Neural progenitor cell (in vitro differentiated cells): ENCODE results near the gene MFAP4. TPM values are rescaled to one million over a fixed set of nuclear protein-coding genes. Genes with fewer than 3 reads are reported as not detected.

Experiments
- DNase-seq: peaks from one replicate; pipeline ENCODE4 v3.0.0-alpha.2; 2016; ENCODE audit warnings: low spot score
- H2AFZ ChIP-seq: fragments of 200-600 bp; sonication (generic); replicated peaks from 2 replicates; pipeline ENCODE4 v1.6.1; 2016; ENCODE audit warnings: antibody characterized with exemption
- H3F3A ChIP-seq: fragments of 200-600 bp; sonication (generic); 2 replicates; pipeline ENCODE4 v1.6.1; 2016; ENCODE audit warnings: antibody characterized with exemption, low read depth
- H3K27ac ChIP-seq: fragments of 200-600 bp; sonication (generic); 2 replicates; pipeline ENCODE4 v1.5.1; 2016; ENCODE audit warnings: mild to moderate bottlenecking
- H3K27me3 ChIP-seq: fragments of 200-600 bp; sonication (generic); 2 replicates; pipeline ENCODE4 v1.6.1; 2016; ENCODE audit warnings: mild to moderate bottlenecking, moderate library complexity
- H3K36me3 ChIP-seq: fragments of 200-600 bp; sonication (generic); 2 replicates; pipeline ENCODE4 v1.5.1; 2016
- H3K4me1 ChIP-seq: fragments of 200-600 bp; sonication (generic); 2 replicates; pipeline ENCODE4 v1.6.1; 2016; ENCODE audit warnings: mixed run types
- H3K4me2 ChIP-seq: fragments of 200-600 bp; sonication (generic); 2 replicates; pipeline ENCODE4 v1.6.1; 2016
- H3K4me3 ChIP-seq: fragments of 200-600 bp; sonication (generic); 2 replicates; pipeline ENCODE4 v1.5.1; 2016
- H3K79me2 ChIP-seq: fragments of 200-600 bp; sonication (generic); 2 replicates; pipeline ENCODE4 v1.6.1; 2016; ENCODE audit warnings: low read depth
- H3K9ac ChIP-seq: fragments of 200-600 bp; sonication (generic); 2 replicates; pipeline ENCODE4 v1.6.1; 2016
- H3K9me3 ChIP-seq: fragments of 200-600 bp; sonication (generic); 2 replicates; pipeline ENCODE4 v1.5.1; 2016; ENCODE audit warnings: low read depth
- H4K20me1 ChIP-seq: fragments of 200-600 bp; sonication (generic); 2 replicates; pipeline ENCODE4 v1.6.1; 2016; ENCODE audit warnings: low read depth
- H3K27ac Mint-ChIP-seq: 3 replicates; pipeline ENCODE4 v1.8.0; 2021; ENCODE audit warnings: mixed read lengths
- H3K27me3 Mint-ChIP-seq: 2 replicates; pipeline ENCODE4 v1.8.0; 2022; ENCODE audit warnings: low read depth, mild to moderate bottlenecking, inconsistent platforms, moderate library complexity, mixed read lengths; ENCODE audit not compliant: insufficient read depth
- H3K36me3 Mint-ChIP-seq: 3 replicates; pipeline ENCODE4 v1.8.0; 2021; ENCODE audit warnings: mixed read lengths
- H3K4me1 Mint-ChIP-seq: 3 replicates; pipeline ENCODE4 v1.8.0; 2021; ENCODE audit warnings: mixed read lengths
- H3K4me3 Mint-ChIP-seq: 3 replicates; pipeline ENCODE4 v1.8.0; 2021; ENCODE audit warnings: mild to moderate bottlenecking, moderate library complexity, mixed read lengths
- H3K9me3 Mint-ChIP-seq: 3 replicates; pipeline ENCODE4 v1.8.0; 2020; ENCODE audit warnings: mixed read lengths
- EZH2 ChIP-seq: fragments of 200-600 bp; sonication (generic); IDR thresholded peaks from 2 replicates; pipeline ENCODE4 v1.6.1; 2017; ENCODE audit warnings: antibody characterized with exemption, mild to moderate bottlenecking, moderate library complexity
- EZH2phosphoT487 ChIP-seq: fragments of 200-600 bp; sonication (generic); IDR thresholded peaks from 2 replicates; pipeline ENCODE4 v1.6.1; 2017; ENCODE audit warnings: antibody characterized with exemption
- total RNA-seq: library from RNA; depleted of rRNA; stranded (reverse); fragments of >200 nt; gene quantifications from 2 replicates; pipeline ENCODE4 v1.2.3, GENCODE V29; 2015; ENCODE audit warnings: low replicate concordance
- TF ChIP-seq, protein P1 (sequence below): fragments of 200-600 bp; sonication (generic); IDR thresholded peaks from 2 replicates; pipeline ENCODE4 v1.5.1; 2017; ENCODE audit warnings: antibody characterized with exemption, mild to moderate bottlenecking

The MFAP4 gene
- total RNA-seq, 1 donor from 2014 or later, result not detected

DNA sequence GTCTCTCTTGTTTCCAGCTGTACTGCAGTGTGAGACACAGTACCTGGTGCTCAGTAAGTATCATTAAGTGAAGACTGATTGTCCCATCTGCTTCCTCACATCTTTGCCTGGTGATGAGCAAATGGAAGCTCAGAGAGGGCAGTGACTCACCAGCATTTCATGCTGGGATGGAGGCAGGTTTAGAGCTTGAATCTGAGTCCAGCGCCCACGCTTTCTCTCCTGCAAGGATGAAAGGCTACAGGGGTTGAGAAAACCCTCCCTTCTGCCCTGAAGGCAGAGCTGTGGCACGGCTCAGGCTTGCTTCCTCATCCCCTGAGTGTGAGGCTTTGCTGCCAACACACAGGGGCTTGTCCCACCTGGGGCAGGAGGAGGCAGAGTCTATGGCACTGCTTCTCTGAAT lies 22.5 kb upstream of the MFAP4 start:
- H3K79me2 ChIP-seq, result no peaks in the 10 kb centered on the region
- H3K4me2 ChIP-seq, result no peak overlapping the region
- TF ChIP-seq, protein P1, sequence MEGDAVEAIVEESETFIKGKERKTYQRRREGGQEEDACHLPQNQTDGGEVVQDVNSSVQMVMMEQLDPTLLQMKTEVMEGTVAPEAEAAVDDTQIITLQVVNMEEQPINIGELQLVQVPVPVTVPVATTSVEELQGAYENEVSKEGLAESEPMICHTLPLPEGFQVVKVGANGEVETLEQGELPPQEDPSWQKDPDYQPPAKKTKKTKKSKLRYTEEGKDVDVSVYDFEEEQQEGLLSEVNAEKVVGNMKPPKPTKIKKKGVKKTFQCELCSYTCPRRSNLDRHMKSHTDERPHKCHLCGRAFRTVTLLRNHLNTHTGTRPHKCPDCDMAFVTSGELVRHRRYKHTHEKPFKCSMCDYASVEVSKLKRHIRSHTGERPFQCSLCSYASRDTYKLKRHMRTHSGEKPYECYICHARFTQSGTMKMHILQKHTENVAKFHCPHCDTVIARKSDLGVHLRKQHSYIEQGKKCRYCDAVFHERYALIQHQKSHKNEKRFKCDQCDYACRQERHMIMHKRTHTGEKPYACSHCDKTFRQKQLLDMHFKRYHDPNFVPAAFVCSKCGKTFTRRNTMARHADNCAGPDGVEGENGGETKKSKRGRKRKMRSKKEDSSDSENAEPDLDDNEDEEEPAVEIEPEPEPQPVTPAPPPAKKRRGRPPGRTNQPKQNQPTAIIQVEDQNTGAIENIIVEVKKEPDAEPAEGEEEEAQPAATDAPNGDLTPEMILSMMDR, result no peak
- no peak for TF ChIP-seq EZH2phosphoT487
- H3K9ac ChIP-seq, result no peak overlapping the region
- Mint-ChIP-seq H3K9me3 (no peaks in the 10 kb centered on the region), H3K36me3 (no peaks in the 10 kb centered on the region), H3K4me3 (no peak overlapping the region), H3K4me1 (peaks cover 20% of the 10 kb centered on the region), H3K27me3 (peaks cover 14% of the 10 kb centered on the region), H3K27ac (no peak overlapping the region)
- H2AFZ ChIP-seq, result no peak overlapping the region
- H4K20me1 ChIP-seq, result no peaks in the 10 kb centered on the region
- no peak for DNase-seq
- no peaks in the 10 kb centered on the region for H3K36me3 ChIP-seq
- H3K27ac ChIP-seq, result no peak overlapping the region
- no peaks in the 10 kb centered on the region for H3K27me3 ChIP-seq
- no peak overlapping the region for H3K4me3 ChIP-seq
- H3K9me3 ChIP-seq, result no peaks in the 10 kb centered on the region
- peaks cover 13% of the 10 kb centered on the region for H3K4me1 ChIP-seq
- H3F3A ChIP-seq, result no peaks in the 10 kb centered on the region

DNA sequence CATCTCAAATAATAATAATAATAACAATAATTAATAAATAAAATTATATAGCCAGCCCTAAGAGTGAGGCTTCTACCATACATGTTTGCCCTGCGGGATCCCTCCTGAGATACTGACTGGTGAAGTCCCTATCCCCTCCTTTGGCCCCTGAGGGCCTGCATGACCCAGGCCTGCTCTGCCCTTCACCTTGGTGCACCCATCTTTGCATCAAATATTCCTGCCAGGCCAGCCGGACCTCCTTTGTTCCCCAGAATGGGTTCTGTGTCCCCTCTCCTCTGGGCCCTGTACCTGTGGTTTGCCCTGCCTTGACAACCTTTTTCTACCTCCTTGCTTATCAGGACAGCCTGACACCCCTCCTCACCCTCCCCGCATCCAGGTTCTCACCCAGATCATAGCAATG lies 22.1 kb upstream of the MFAP4 start:
- Histone ChIP-seq H3K27ac (no peak overlapping the region), H2AFZ (no peak overlapping the region), H3K4me1 (peaks cover 13% of the 10 kb centered on the region), H3K9me3 (no peaks in the 10 kb centered on the region), H3F3A (no peaks in the 10 kb centered on the region), H3K27me3 (no peaks in the 10 kb centered on the region), H3K4me2 (no peak overlapping the region), H3K79me2 (no peaks in the 10 kb centered on the region), H4K20me1 (no peaks in the 10 kb centered on the region), H3K4me3 (no peak overlapping the region), H3K36me3 (no peaks in the 10 kb centered on the region), H3K9ac (no peak overlapping the region)
- no peak for DNase-seq
- H3K4me1 Mint-ChIP-seq, result peaks cover 22% of the 10 kb centered on the region
- H3K27me3 Mint-ChIP-seq, result peaks cover 13% of the 10 kb centered on the region
- TF ChIP-seq EZH2 (no peak), EZH2phosphoT487 (no peak)
- TF ChIP-seq, protein P1, result no peak
- no peaks in the 10 kb centered on the region for H3K36me3 Mint-ChIP-seq
- no peak overlapping the region for H3K4me3 Mint-ChIP-seq
- no peak overlapping the region for H3K27ac Mint-ChIP-seq
- no peaks in the 10 kb centered on the region for H3K9me3 Mint-ChIP-seq

DNA sequence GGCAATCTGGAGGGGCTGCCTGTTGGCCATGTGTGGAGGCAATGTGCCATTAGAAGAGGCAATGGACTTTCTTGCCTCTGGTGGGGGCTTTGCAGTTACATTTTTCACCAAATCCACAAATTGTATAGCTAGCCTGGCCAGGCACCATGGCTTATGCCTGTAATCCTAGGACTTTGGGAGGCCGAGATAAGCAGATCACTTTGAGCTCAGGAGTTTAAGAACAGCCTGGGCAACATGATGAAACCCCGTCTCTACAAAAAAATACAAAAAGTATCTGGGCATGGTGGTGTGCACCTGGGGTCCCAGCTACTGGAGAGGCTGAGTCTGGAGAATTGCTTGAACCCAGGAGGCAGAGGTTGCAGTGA lies 21.3 kb upstream of the MFAP4 start:
- Histone ChIP-seq H3K4me2 (no peak overlapping the region), H4K20me1 (no peaks in the 10 kb centered on the region), H3K4me1 (peaks cover 13% of the 10 kb centered on the region), H2AFZ (no peak overlapping the region), H3K4me3 (no peak overlapping the region), H3K79me2 (no peaks in the 10 kb centered on the region), H3K27me3 (no peaks in the 10 kb centered on the region), H3K9me3 (no peaks in the 10 kb centered on the region), H3K9ac (no peak overlapping the region), H3K36me3 (no peaks in the 10 kb centered on the region), H3K27ac (no peak overlapping the region), H3F3A (no peaks in the 10 kb centered on the region)
- H3K27me3 Mint-ChIP-seq, result peaks cover 12% of the 10 kb centered on the region
- no peak overlapping the region for H3K27ac Mint-ChIP-seq
- DNase-seq, result no peak
- TF ChIP-seq EZH2 (no peak), EZH2phosphoT487 (no peak)
- TF ChIP-seq, protein P1, result no peak
- H3K4me3 Mint-ChIP-seq, result no peak overlapping the region
- no peaks in the 10 kb centered on the region for H3K9me3 Mint-ChIP-seq
- peaks cover 1% of the 10 kb centered on the region for H3K36me3 Mint-ChIP-seq
- H3K4me1 Mint-ChIP-seq, result peaks cover 22% of the 10 kb centered on the region
